Adrenal gland (tissue), 5 donors: ENCODE results near the gene MAP3K7.

Source experiments
- POLR2A ChIP-seq, 2 donors: fragments of 450-650 bp; IDR thresholded peaks; one replicate each; pipeline ENCODE4 v1.6.1; 2017; ENCODE audit warnings: antibody characterized with exemption in 2 of 2, mild to moderate bottlenecking in 2 of 2, moderate library complexity in 1 of 2
- TF ChIP-seq, protein P1 (sequence below), 6 experiments: fragments of 450-650 bp in 4 of 6; fragments of 200-600 bp in 2 of 6; sonication (generic) in 1 of 6; IDR thresholded peaks; 1 replicate in 5 of 6; 2 replicates in 1 of 6; pipeline versions ENCODE4 v1.5.1 to v1.8.0; 2016 to 2021; ENCODE audit warnings: antibody characterized with exemption in 6 of 6, mild to moderate bottlenecking in 2 of 6, moderate library complexity in 1 of 6
- donor health status: DM: no; HTN: no; CAD: no.

GRCh38 chr6:90619221-90619620 is 32.3 kb upstream of the MAP3K7 start:
- no peak for TF ChIP-seq POLR2A (IDR thresholded peaks at IDR 0.05)
- TF ChIP-seq, protein P1, sequence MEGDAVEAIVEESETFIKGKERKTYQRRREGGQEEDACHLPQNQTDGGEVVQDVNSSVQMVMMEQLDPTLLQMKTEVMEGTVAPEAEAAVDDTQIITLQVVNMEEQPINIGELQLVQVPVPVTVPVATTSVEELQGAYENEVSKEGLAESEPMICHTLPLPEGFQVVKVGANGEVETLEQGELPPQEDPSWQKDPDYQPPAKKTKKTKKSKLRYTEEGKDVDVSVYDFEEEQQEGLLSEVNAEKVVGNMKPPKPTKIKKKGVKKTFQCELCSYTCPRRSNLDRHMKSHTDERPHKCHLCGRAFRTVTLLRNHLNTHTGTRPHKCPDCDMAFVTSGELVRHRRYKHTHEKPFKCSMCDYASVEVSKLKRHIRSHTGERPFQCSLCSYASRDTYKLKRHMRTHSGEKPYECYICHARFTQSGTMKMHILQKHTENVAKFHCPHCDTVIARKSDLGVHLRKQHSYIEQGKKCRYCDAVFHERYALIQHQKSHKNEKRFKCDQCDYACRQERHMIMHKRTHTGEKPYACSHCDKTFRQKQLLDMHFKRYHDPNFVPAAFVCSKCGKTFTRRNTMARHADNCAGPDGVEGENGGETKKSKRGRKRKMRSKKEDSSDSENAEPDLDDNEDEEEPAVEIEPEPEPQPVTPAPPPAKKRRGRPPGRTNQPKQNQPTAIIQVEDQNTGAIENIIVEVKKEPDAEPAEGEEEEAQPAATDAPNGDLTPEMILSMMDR (IDR thresholded peaks at IDR 0.05) = no peak
